Activated CD4-positive, alpha-beta T cell treated with anti-CD3 and anti-CD28 coated beads for 1 hour (primary cell): ENCODE measurements around the gene ZNF586.
"Not testable (repeated sequence)": the region's sequence is repeated elsewhere in the genome, so short reads cannot be mapped to it uniquely, and the experiment has no call there.

Experiments
- DNase-seq: peaks from one replicate; pipeline ENCODE4 v3.0.0-alpha.2; 2020

ZNF586 gene

GRCh38 chr19:57769345-57770131 lies at the start of gene ZNF586:
TSS of gene ZNF586 (plus strand) at chr19:57769676. CDS start at chr19:57769843, 167 bp downstream.
- DNase-seq: peak; percentile 78

GRCh38 chr19:57719901-57720519 lies 49.5 kb upstream of the ZNF586 start:
- DNase-seq: no peak

GRCh38 chr19:57720878-57721277 lies 48.6 kb upstream of the ZNF586 start:
- DNase-seq: no peak

- DNase-seq: peak; percentile 15
Measured at GRCh38 chr19:57738320-57738719, 31.2 kb upstream of the ZNF586 start.

- DNase-seq: not testable (repeated sequence)
Measured at GRCh38 chr19:57738770-57739169, 30.7 kb upstream of the ZNF586 start.

- DNase-seq: peak; percentile 72
Measured at GRCh38 chr19:57746580-57747471, 22.6 kb upstream of the ZNF586 start, which contains the start of gene ZNF776. TSS of gene ZNF776 (plus strand) at chr19:57746815. CDS start at chr19:57747059, 244 bp downstream.

- DNase-seq: no peak
Measured at GRCh38 chr19:57747472-57747807, 22.0 kb upstream of the ZNF586 start.

GRCh38 chr19:57748029-57748428 lies 21.4 kb upstream of the ZNF586 start:
- no peak for DNase-seq

- no peak for DNase-seq
Measured at GRCh38 chr19:57754091-57754673, 15.3 kb upstream of the ZNF586 start.

- no peak for DNase-seq
Measured at GRCh38 chr19:57755031-57755430, 14.4 kb upstream of the ZNF586 start.

GRCh38 chr19:57757941-57758340 lies 11.5 kb upstream of the ZNF586 start:
- no peak for DNase-seq

GRCh38 chr19:57759096-57759495 lies 10.4 kb upstream of the ZNF586 start:
- no peak for DNase-seq

GRCh38 chr19:57771417-57771816 lies 1.9 kb downstream of the ZNF586 start:
- no peak for DNase-seq

GRCh38 chr19:57773488-57773887 lies 4.0 kb downstream of the ZNF586 start:
- no peak for DNase-seq

GRCh38 chr19:57776764-57777296 lies 7.4 kb downstream of the ZNF586 start:
- DNase-seq: no peak

- no peak for DNase-seq
Measured at GRCh38 chr19:57778336-57778735, 8.9 kb downstream of the ZNF586 start.

- DNase-seq: no peak
Measured at GRCh38 chr19:57779220-57779845, 9.9 kb downstream of the ZNF586 start.

- DNase-seq: no peak
Measured at GRCh38 chr19:57786286-57786685, 16.8 kb downstream of the ZNF586 start.

GRCh38 chr19:57786906-57787305 lies 17.4 kb downstream of the ZNF586 start:
- DNase-seq: no peak

- no peak for DNase-seq
Measured at GRCh38 chr19:57788114-57788692, 18.7 kb downstream of the ZNF586 start.

GRCh38 chr19:57789288-57789687 lies 19.8 kb downstream of the ZNF586 start:
- no peak for DNase-seq

- not testable (repeated sequence) for DNase-seq
Measured at GRCh38 chr19:57796580-57796979, 27.1 kb downstream of the ZNF586 start.
